SJSA1 (cell line): ENCODE data around the gene MATN4. TPM values are rescaled to one million over a fixed set of nuclear protein-coding genes. Genes with fewer than 3 reads are reported as not detected.

Experiments
- DNase-seq, 2 experiments: peaks; one replicate each; pipeline ENCODE4 v3.0.0-alpha.2; 2015 to 2020; ENCODE audit warnings: low spot score in 2 of 2, low read depth in 1 of 2
- H3K27ac ChIP-seq: fragments of 250-450 bp; sonication (Bioruptor Pico); 2 replicates; pipeline ENCODE4 v1.5.1; 2020; ENCODE audit warnings: mild to moderate bottlenecking, moderate library complexity
- H3K27me3 ChIP-seq: fragments of 250-450 bp; sonication (Bioruptor Pico); replicated peaks from 2 replicates; pipeline ENCODE4 v1.5.1; 2020; ENCODE audit warnings: mild to moderate bottlenecking, moderate library complexity
- H3K36me3 ChIP-seq: fragments of 250-450 bp; sonication (Bioruptor Pico); 2 replicates; pipeline ENCODE4 v1.5.1; 2020; ENCODE audit warnings: mild to moderate bottlenecking
- H3K4me1 ChIP-seq: fragments of 250-450 bp; sonication (Bioruptor Pico); replicated peaks from 2 replicates; pipeline ENCODE4 v1.6.1; 2021; ENCODE audit warnings: mild to moderate bottlenecking
- H3K4me3 ChIP-seq: fragments of 250-450 bp; sonication (Bioruptor Pico); 2 replicates; pipeline ENCODE4 v1.5.1; 2020; ENCODE audit warnings: mild to moderate bottlenecking
- H3K9me3 ChIP-seq: fragments of 250-450 bp; sonication (Bioruptor Pico); replicated peaks from 2 replicates; pipeline ENCODE4 v1.5.1; 2020; ENCODE audit warnings: mild to moderate bottlenecking
- total RNA-seq: library from RNA; depleted of rRNA; stranded (reverse); fragments of >200 nt; shearing (Covaris generic); gene quantifications from 2 replicates; pipeline ENCODE4 v1.2.3, GENCODE V29; 2014

MATN4 gene
- total RNA-seq, 1 experiment from 2014 or later, result not detected

- no peaks in the 10 kb centered on the region for H3K4me1 ChIP-seq
- no peak overlapping the region for H3K27ac ChIP-seq
- no peak overlapping the region for H3K4me3 ChIP-seq
- no peak for DNase-seq
- no peaks in the 10 kb centered on the region for H3K36me3 ChIP-seq
- H3K9me3 ChIP-seq, result no peaks in the 10 kb centered on the region
- peaks cover 30% of the 10 kb centered on the region for H3K27me3 ChIP-seq
Observed at GRCh38 chr20:45283551-45284057, 24.5 kb downstream of the MATN4 start.

GRCh38 chr20:45282700-45283550 is 25.2 kb downstream of the MATN4 start:
- DNase-seq, result no peak
- Histone ChIP-seq H3K36me3 (no peaks in the 10 kb centered on the region), H3K9me3 (no peaks in the 10 kb centered on the region), H3K27me3 (peaks cover 28% of the 10 kb centered on the region), H3K4me1 (no peaks in the 10 kb centered on the region), H3K27ac (no peak overlapping the region), H3K4me3 (no peak overlapping the region)

GRCh38 chr20:45279992-45280391 is 28.1 kb downstream of the MATN4 start:
- no peak for DNase-seq
- Histone ChIP-seq H3K4me3 (no peak overlapping the region), H3K27me3 (0 out of 2 replicates have a peak, but pooled peaks cover 9% of the 10 kb centered on the region), H3K36me3 (no peaks in the 10 kb centered on the region), H3K4me1 (no peaks in the 10 kb centered on the region), H3K9me3 (no peaks in the 10 kb centered on the region), H3K27ac (no peak overlapping the region)

GRCh38 chr20:45275338-45275737 is 32.8 kb downstream of the MATN4 start:
- Histone ChIP-seq H3K4me1 (no peaks in the 10 kb centered on the region), H3K9me3 (no peaks in the 10 kb centered on the region), H3K36me3 (no peaks in the 10 kb centered on the region), H3K27ac (no peak overlapping the region), H3K27me3 (peaks cover 26% of the 10 kb centered on the region), H3K4me3 (no peak overlapping the region)
- no peak for DNase-seq

- peaks cover 38% of the 10 kb centered on the region for H3K27me3 ChIP-seq
Observed at GRCh38 chr20:45269754-45270270, 38.3 kb downstream of the MATN4 start.

GRCh38 chr20:45269056-45269455 is 39.0 kb downstream of the MATN4 start:
- no peak for DNase-seq
- H3K36me3 ChIP-seq, result no peaks in the 10 kb centered on the region
- H3K27me3 ChIP-seq, result peaks cover 31% of the 10 kb centered on the region
- no peaks in the 10 kb centered on the region for H3K4me1 ChIP-seq
- no peaks in the 10 kb centered on the region for H3K9me3 ChIP-seq
- H3K27ac ChIP-seq, result no peak overlapping the region
- no peak overlapping the region for H3K4me3 ChIP-seq

More at GRCh38 chr20:45269754-45270270, 38.3 kb downstream of the MATN4 start:
- no peak overlapping the region for H3K27ac ChIP-seq
- DNase-seq, result no peak
- no peak overlapping the region for H3K4me3 ChIP-seq
- no peaks in the 10 kb centered on the region for H3K36me3 ChIP-seq
- no peaks in the 10 kb centered on the region for H3K4me1 ChIP-seq
- no peaks in the 10 kb centered on the region for H3K9me3 ChIP-seq

- H3K9me3 ChIP-seq, result no peaks in the 10 kb centered on the region
- H3K36me3 ChIP-seq, result no peaks in the 10 kb centered on the region
- no peak overlapping the region for H3K27ac ChIP-seq
- peaks cover 32% of the 10 kb centered on the region for H3K27me3 ChIP-seq
- H3K4me3 ChIP-seq, result no peak overlapping the region
- no peak for DNase-seq
- H3K4me1 ChIP-seq, result no peaks in the 10 kb centered on the region
Observed at GRCh38 chr20:45268531-45268930, 39.6 kb downstream of the MATN4 start.

GRCh38 chr20:45266977-45267376 is 41.1 kb downstream of the MATN4 start:
- Histone ChIP-seq H3K27me3 (peaks cover 42% of the 10 kb centered on the region), H3K36me3 (no peaks in the 10 kb centered on the region), H3K9me3 (no peaks in the 10 kb centered on the region), H3K4me1 (no peaks in the 10 kb centered on the region), H3K27ac (no peak overlapping the region), H3K4me3 (no peak overlapping the region)
- DNase-seq, result no peak

- H3K9me3 ChIP-seq, result no peaks in the 10 kb centered on the region
- H3K27ac ChIP-seq, result no peak overlapping the region
- DNase-seq, result no peak
- no peaks in the 10 kb centered on the region for H3K36me3 ChIP-seq
- no peak overlapping the region for H3K4me3 ChIP-seq
- peaks cover 39% of the 10 kb centered on the region for H3K27me3 ChIP-seq
- no peaks in the 10 kb centered on the region for H3K4me1 ChIP-seq
Observed at GRCh38 chr20:45263556-45264266, 44.4 kb downstream of the MATN4 start.

GRCh38 chr20:45258664-45259063 is 49.4 kb downstream of the MATN4 start:
- Histone ChIP-seq H3K36me3 (no peaks in the 10 kb centered on the region), H3K9me3 (no peaks in the 10 kb centered on the region), H3K27ac (no peak overlapping the region), H3K4me1 (no peaks in the 10 kb centered on the region), H3K27me3 (peaks cover 46% of the 10 kb centered on the region), H3K4me3 (no peak overlapping the region)
- DNase-seq, result no peak

- DNase-seq, result no peak
- no peaks in the 10 kb centered on the region for H3K4me1 ChIP-seq
- H3K36me3 ChIP-seq, result no peaks in the 10 kb centered on the region
- peaks cover 42% of the 10 kb centered on the region for H3K27me3 ChIP-seq
- H3K27ac ChIP-seq, result no peak overlapping the region
- no peaks in the 10 kb centered on the region for H3K9me3 ChIP-seq
- H3K4me3 ChIP-seq, result no peak overlapping the region
Observed at GRCh38 chr20:45258259-45258658, 49.8 kb downstream of the MATN4 start.

- DNase-seq, result no peak
- H3K27me3 ChIP-seq, result peaks cover 36% of the 10 kb centered on the region
- no peak overlapping the region for H3K27ac ChIP-seq
- H3K9me3 ChIP-seq, result no peaks in the 10 kb centered on the region
- H3K4me1 ChIP-seq, result no peaks in the 10 kb centered on the region
- H3K4me3 ChIP-seq, result no peak overlapping the region
- H3K36me3 ChIP-seq, result no peaks in the 10 kb centered on the region
Observed at GRCh38 chr20:45257711-45258110, 50.4 kb downstream of the MATN4 start.

- H3K36me3 ChIP-seq, result no peaks in the 10 kb centered on the region
- no peaks in the 10 kb centered on the region for H3K4me1 ChIP-seq
- DNase-seq, result no peak
- H3K4me3 ChIP-seq, result no peak overlapping the region
- H3K27me3 ChIP-seq, result peaks cover 37% of the 10 kb centered on the region
- H3K27ac ChIP-seq, result no peak overlapping the region
- H3K9me3 ChIP-seq, result no peaks in the 10 kb centered on the region
Observed at GRCh38 chr20:45257161-45257560, 50.9 kb downstream of the MATN4 start.
